GM20000 (cell line): ENCODE results near the gene SRF.

Source experiments
- DNase-seq: peaks from one replicate; pipeline ENCODE4 v3.0.0; 2012; ENCODE audit warnings: low spot score
- CTCF ChIP-seq: IDR thresholded peaks from 2 replicates; pipeline ENCODE4 v1.5.1; 2012; ENCODE audit warnings: mild to moderate bottlenecking, control low read depth; ENCODE audit errors: extremely low read depth, missing control alignments

The SRF gene

DNA sequence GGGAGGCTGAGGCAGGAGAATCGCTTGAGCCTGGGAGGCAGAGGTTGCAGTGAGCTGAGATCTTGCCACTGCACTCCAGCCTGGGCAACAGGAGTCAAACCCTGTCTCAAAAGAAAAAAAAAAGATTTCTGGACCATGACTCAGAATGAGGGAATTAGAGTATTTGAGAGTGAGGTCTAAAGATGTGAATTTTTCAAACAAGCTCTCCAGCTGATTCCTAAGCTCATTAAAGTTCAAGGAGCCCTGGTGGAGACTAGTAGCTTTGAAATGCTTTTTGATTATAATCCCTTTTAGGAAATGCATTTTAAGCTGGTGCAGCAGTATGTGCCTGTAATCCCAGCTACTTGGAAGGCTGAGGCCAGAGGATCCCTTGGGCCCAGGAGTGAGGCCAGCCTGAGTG, 21.8 kb upstream of the SRF start:
- TF ChIP-seq CTCF, result no peak
- DNase-seq, result no peak

- TF ChIP-seq CTCF, result no peak
- DNase-seq, result no peak
Measured at GRCh38 chr6:43150051-43150751, 20.9 kb upstream of the SRF start.

DNA sequence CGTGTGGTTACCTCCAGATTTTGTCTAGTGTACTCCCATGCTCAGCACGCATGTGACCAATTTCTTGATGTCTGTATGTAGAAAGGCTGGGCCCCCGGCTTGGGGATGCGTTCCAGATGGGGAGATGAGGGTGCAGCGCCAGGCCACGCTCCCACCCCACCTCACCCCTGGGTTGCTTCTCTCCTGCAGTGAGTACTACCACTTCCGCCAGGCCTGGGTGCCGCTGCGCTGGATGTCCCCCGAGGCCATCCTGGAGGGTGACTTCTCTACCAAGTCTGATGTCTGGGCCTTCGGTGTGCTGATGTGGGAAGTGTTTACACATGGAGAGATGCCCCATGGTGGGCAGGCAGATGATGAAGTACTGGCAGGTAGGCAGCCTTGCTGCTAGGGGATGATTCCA, 11.5 kb upstream of the SRF start:
- no peak for TF ChIP-seq CTCF
- DNase-seq, result no peak

DNA sequence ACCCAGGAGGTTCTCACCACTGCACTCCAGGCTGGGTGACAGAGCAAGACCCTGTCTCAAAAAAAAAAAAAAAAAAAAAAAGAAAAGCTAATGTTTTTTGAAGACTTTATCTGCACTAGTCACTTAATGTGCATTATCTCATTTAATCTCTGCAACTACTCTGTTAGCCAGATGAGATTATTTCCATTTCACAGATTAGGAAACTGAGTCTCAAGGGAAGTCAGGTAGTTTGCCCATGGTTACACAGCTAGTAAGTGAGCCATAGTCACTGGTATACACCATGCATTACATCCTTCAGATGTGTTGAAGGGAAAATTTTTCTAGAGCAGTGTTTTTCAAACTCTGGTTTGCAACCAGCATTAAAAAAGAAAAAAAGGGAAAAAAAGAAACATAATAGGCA, 7.2 kb upstream of the SRF start:
- no peak for TF ChIP-seq CTCF
- no peak for DNase-seq

- no peak for DNase-seq
- TF ChIP-seq CTCF, result no peak
Measured at GRCh38 chr6:43170417-43170930, 595 bp upstream of the SRF start.

DNA sequence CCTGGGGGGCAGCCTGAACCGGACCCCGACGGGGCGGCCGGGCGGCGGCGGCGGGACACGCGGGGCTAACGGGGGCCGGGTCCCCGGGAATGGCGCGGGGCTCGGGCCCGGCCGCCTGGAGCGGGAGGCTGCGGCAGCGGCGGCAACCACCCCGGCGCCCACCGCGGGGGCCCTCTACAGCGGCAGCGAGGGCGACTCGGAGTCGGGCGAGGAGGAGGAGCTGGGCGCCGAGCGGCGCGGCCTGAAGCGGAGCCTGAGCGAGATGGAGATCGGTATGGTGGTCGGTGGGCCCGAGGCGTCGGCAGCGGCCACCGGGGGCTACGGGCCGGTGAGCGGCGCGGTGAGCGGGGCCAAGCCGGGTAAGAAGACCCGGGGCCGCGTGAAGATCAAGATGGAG, 636 bp downstream of the SRF start:
- DNase-seq, result peak; percentile 37
- TF ChIP-seq CTCF, result no peak

DNA sequence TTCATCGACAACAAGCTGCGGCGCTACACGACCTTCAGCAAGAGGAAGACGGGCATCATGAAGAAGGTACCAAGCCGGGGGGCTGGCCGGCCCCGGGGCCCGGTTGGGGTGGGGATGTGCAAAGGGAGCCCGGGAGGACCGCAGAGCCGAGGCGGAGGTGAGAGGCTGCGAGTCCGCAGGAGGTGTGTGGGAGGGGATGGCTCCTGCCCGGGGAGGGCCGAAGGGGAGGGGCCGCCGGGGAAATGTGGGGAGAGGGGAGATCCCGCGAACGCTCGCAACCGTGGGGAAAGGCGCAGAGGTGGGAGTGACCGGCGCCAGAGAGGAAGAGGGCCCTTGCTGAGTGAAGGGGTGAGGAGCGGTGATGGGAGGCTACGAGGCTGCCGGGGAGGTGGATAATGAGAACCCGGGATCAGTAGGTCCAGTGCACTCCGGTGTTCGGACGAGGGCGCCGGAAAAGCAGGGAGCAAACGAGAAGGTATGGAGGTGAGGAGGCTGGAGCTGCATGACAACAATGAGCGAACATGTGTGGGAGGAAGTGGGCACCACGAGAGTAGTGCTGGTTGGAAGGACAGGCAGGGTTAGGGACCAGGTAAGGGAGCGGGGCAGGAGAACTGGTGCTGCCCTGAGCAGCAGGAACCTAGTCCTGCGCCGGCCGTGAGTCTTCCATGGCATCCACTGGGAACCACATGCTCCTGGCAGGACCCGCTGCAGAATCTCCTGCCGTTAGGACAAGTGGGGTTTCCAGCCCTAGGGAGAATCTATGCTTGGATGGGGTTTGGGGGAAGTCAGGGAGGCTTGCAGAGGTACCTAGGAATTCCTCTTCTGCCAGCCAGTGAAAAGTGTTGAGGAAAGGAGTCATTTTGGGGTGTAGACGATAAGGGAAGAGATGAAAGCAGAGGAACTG, 1.3 kb downstream of the SRF start:
- TF ChIP-seq CTCF, result no peak
- peak; percentile 58 for DNase-seq
